Tibial artery (tissue), 4 donors: ENCODE measurements around the gene MED20.
A peak's percentile ranks its signal among the peaks of the same experiment; 100 is the strongest.

ENCODE experiments used
- DNase-seq, 2 donors: peaks; one replicate each; pipeline ENCODE4 v3.0.0-alpha.2; 2019
- H3K27ac ChIP-seq, 2 donors: fragments of 200-600 bp; sonication (generic) in 1 of 2; 1 replicate in 1 of 2; 2 replicates in 1 of 2; pipeline ENCODE4 v1.5.1; 2018 to 2019; ENCODE audit warnings: mild to moderate bottlenecking in 1 of 2
- H3K27me3 ChIP-seq, 2 donors: fragments of 200-600 bp; sonication (generic) in 1 of 2; one replicate each; pipeline versions ENCODE4 v1.5.1 to v1.6.0; 2016 to 2019
- H3K36me3 ChIP-seq, 3 donors: fragments of 200-600 bp; sonication (generic) in 2 of 3; one replicate each; pipeline ENCODE4 v1.5.1; 2016 to 2019; ENCODE audit warnings: mild to moderate bottlenecking in 2 of 3
- H3K4me1 ChIP-seq, 4 donors: fragments of 200-600 bp; sonication (generic) in 2 of 4; 1 replicate in 3 of 4; 2 replicates in 1 of 4; pipeline ENCODE4 v1.5.1; 2016 to 2019
- H3K4me3 ChIP-seq, 2 donors: fragments of 200-600 bp; sonication (generic) in 1 of 2; 1 replicate in 1 of 2; 2 replicates in 1 of 2; pipeline ENCODE4 v1.5.1; 2018 to 2019; ENCODE audit warnings: mild to moderate bottlenecking in 2 of 2
- H3K9me3 ChIP-seq, 3 donors: fragments of 200-600 bp; sonication (generic) in 1 of 3; one replicate each; pipeline ENCODE4 v1.5.1; 2016 to 2019
- CTCF ChIP-seq, 2 experiments: fragments of 200-600 bp in 1 of 2; fragments of 450-650 bp in 1 of 2; IDR thresholded peaks; one replicate each; pipeline ENCODE4 v1.5.1; 2017 to 2019; ENCODE audit warnings: antibody characterized with exemption in 2 of 2, mild to moderate bottlenecking in 1 of 2, moderate library complexity in 1 of 2
- intact Hi-C: fragments of 100-400 bp; cut with DNase I; formaldehyde crosslinking; loops from one replicate; pipeline ENCODE4 v1.15.0; 2023; ENCODE audit warnings: low total_unique reads

The MED20 gene

DNA sequence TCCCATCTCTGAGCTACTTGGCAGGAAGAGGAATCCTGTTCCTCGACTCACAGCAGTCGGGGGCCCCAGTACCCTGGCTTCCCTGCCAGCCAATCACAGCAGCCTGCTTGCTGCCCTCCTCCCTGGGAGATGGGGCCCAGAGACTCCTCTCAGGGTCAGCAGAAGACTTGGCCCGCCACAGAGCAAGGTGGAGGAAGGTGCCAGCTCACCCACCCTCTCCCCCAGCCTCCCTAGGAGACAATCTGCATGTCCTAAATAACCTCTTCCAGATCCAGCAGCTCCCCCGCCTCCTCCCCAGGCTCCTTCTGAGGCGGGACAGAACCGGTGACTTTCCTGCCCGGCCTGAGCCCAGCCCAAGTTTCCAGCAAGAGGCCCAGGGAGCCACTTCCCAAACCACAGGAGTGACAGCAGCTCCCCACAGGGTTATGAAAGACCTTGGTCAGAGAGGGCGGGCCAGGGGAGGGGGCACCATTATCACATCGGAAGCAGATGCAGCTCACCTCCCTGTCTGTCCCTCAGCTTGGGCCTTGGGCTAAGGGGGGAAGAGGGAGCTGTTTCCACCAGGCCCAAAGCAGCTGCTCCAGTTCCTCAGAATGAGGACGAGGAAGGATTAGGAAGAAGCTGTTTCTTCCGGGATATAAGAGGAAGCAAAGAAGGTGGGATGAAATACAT lies 18.4 kb upstream of the MED20 start:
- Histone ChIP-seq H3K9me3 (no peaks in the 10 kb centered on the region), H3K36me3 (peaks cover 14 to 36% (median 17%) of the 10 kb centered on the region in 3 donors)

DNA sequence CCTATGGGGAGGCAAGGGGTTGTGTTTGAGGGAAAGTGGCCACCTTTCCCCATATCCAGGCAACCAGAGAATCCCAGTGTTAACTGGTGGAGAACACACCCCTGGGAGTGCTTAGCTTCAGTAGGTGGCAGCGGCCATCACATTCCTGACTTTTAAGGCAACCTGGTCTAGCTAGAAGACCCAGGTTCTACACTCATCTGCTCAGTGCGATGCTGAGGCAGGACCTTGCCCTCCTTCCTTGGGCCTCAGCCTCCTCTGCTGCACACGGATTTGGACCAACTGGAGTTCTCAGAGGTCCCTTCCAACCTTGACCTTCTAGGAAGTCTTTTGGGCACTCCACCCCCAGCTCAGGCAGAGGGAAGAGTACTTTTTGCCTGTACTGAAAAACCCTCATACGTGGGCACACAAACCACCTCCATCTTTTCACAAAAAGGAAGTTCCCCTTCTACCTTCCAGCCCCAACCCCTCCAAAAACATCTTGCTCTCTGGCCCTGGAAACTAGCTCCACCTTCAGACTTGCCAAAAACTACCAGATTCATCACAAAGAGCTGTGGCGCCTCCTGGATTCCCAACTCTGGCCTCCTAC lies 17.7 kb upstream of the MED20 start:
- intact Hi-C loops, result loop anchor here (10.0 kb wide), 1 partner anchor 286 kb away; no protein-coding TSS in a partner anchor
- no peak for DNase-seq
- TF ChIP-seq CTCF (IDR thresholded peaks at IDR 0.05), result no peak
- Histone ChIP-seq H3K36me3 (peaks cover 19 to 43% (median 23%) of the 10 kb centered on the region in 3 donors), H3K27ac (peak overlapping the region in 1 of 2 donors; percentile 76), H3K9me3 (no peaks in the 10 kb centered on the region), H3K4me3 (no peak overlapping the region), H3K27me3 (no peaks in the 10 kb centered on the region), H3K4me1 (peaks cover 0 to 57% (median 24%) of the 10 kb centered on the region in 4 donors)

More for the DNA sequence above, 18.4 kb upstream of the MED20 start:
- intact Hi-C loops, result loop anchor here (10.0 kb wide), 1 partner anchor 285 kb away; no protein-coding TSS in a partner anchor
- H3K4me3 ChIP-seq, result no peak overlapping the region
- DNase-seq, result peak in 1 of 2 donors; percentile 44
- peaks cover 0 to 57% (median 24%) of the 10 kb centered on the region in 4 donors for H3K4me1 ChIP-seq
- H3K27me3 ChIP-seq, result no peaks in the 10 kb centered on the region
- H3K27ac ChIP-seq, result peak overlapping the region in 1 of 2 donors; percentile 76
- no peak for TF ChIP-seq CTCF (IDR thresholded peaks at IDR 0.05)

DNA sequence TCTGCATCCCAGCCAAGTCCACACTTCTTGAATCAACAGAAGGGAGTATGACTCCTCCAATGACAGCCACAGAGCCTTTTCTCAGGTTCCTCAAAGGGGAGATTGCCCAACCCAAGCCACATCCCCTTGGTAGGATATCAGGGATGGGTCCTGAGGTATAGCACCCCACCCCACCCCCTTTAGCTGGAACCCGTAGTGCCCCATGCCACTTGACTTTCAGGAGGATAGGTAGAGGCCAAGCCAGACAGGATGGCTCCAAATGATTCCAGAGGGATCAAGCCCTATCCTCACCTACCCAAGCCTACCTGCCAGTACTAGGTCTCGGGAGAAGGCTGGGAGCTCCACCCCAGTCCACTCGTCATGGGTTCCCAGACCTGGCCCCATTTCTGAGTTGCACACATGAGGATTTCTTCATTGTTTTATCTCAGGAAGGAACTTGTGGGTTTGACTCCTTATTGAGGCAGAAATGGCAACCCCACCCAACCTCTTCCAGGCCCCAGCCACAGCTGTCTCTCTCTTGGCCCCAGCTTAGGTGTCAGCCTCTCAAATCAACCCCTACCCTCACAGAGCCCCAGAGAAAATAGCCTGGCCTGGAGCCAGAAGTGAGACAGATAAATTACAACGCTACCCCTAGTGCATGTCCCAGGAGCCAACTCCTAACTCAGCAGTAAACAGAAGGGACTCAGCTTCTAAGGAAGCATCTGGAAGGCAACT lies 17.1 kb upstream of the MED20 start:
- TF ChIP-seq CTCF (IDR thresholded peaks at IDR 0.05), result no peak
- Histone ChIP-seq H3K27me3 (no peaks in the 10 kb centered on the region), H3K4me1 (peaks cover 0 to 57% (median 24%) of the 10 kb centered on the region in 4 donors), H3K4me3 (no peak overlapping the region), H3K9me3 (no peaks in the 10 kb centered on the region), H3K36me3 (peaks cover 25 to 49% (median 30%) of the 10 kb centered on the region in 3 donors), H3K27ac (no peak overlapping the region)
- no peak for DNase-seq
- intact Hi-C loops, result loop anchor here (10.0 kb wide), 1 partner anchor 287 kb away; no protein-coding TSS in a partner anchor

DNA sequence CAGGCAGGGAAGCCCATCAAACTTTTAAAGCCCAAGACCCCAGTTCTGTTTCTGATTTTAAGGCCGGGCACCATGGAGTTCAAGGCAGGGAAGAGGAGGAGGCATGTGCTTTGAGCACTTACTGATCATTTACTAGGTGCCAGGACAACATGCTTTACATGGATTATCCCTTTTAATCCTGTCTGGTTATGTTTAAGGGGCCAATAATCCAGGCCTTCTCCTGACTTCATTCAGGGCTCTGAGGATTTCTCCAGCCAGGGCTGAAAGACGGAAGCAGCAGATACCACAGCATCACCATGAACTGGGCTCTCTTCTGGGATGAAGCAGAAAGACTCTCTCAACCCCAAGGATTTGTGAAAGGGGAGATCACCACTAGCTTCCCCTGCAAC lies 16.5 kb upstream of the MED20 start:
- no peaks in the 10 kb centered on the region for H3K27me3 ChIP-seq
- H3K4me3 ChIP-seq, result no peak overlapping the region
- H3K36me3 ChIP-seq, result peaks cover 30 to 55% (median 35%) of the 10 kb centered on the region in 3 donors
- intact Hi-C loops, result loop anchor here (10.0 kb wide), 1 partner anchor 287 kb away; no protein-coding TSS in a partner anchor
- no peak overlapping the region for H3K27ac ChIP-seq
- no peak for TF ChIP-seq CTCF (IDR thresholded peaks at IDR 0.05)
- no peaks in the 10 kb centered on the region for H3K9me3 ChIP-seq
- H3K4me1 ChIP-seq, result peaks cover 0 to 54% (median 22%) of the 10 kb centered on the region in 4 donors
- no peak for DNase-seq

DNA sequence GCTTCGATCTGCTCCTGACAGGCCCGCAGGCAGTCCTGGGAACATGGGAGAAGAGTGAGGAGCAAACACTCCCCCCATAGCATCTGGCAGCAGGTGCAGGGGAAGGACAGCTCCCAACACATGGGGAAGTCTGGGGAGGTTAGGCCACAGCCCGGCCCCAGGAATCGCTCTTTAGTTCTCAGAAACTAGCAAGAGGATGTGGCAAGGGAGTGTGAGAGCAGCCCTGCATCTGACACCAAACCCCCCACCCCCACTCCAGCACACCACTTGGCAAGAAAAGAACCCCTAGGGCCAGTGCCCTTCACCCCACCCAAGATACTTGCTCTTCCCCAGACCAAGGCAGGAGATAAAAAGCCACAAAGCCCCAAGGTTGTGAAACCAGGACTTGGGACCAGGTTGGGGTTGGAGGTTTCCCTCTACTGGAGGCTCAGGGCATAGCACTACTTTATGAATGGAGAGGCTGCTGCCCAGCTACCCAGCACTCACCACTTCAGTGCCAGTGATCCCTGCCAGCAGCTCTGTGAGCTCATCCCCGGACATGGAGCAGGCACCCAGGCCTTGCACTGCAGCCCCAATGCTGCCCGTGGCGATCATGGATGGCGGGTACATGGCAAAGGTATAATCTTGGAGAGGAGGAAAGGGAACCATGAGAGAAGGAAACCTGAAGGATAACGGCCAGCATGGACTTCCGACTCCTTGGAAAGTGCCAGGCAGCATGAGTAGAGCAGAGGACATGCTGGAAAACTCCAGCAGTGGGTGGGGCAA lies 15.3 kb upstream of the MED20 start:
- Histone ChIP-seq H3K27me3 (no peaks in the 10 kb centered on the region), H3K4me3 (no peak overlapping the region), H3K36me3 (peaks cover 41 to 67% (median 47%) of the 10 kb centered on the region in 3 donors), H3K4me1 (peaks cover 0 to 45% (median 18%) of the 10 kb centered on the region in 4 donors), H3K9me3 (no peaks in the 10 kb centered on the region), H3K27ac (no peak overlapping the region)
- peak; percentile 72 to 78 for TF ChIP-seq CTCF (IDR thresholded peaks at IDR 0.05)
- peak; percentile 53 to 71 for DNase-seq
- intact Hi-C loops, result loop anchor here (10.0 kb wide), 1 partner anchor 289 kb away; no protein-coding TSS in a partner anchor
